SK-N-MC (cell line): Measurements from ENCODE around the gene ARHGAP24.

Experiments used
- DNase-seq: peaks from one replicate; pipeline ENCODE4 v3.0.0-alpha.2; 2011; ENCODE audit warnings: low read depth, low spot score
- H3K27ac ChIP-seq: fragments of 200-600 bp; sonication (generic); 2 replicates; pipeline ENCODE4 v1.5.1; 2016; ENCODE audit warnings: mixed run types
- H3K36me3 ChIP-seq: fragments of 200-600 bp; sonication (generic); 2 replicates; pipeline ENCODE4 v1.6.1; 2017; ENCODE audit warnings: antibody characterized with exemption, low read length, mixed read lengths; ENCODE audit not compliant: insufficient read depth
- H3K4me3 ChIP-seq: fragments of 200-600 bp; sonication (generic); 2 replicates; pipeline ENCODE4 v1.5.1; 2016
- H3K9ac ChIP-seq: fragments of 200-600 bp; sonication (generic); 2 replicates; pipeline ENCODE4 v1.8.0; 2017; ENCODE audit warnings: mixed run types, mixed read lengths; ENCODE audit not compliant: insufficient read length
- H3K9me3 ChIP-seq: fragments of 200-600 bp; sonication (generic); 2 replicates; pipeline ENCODE4 v1.6.1; 2017; ENCODE audit warnings: low read depth, mild to moderate bottlenecking, antibody characterized with exemption, low read length, moderate library complexity, mixed read lengths
- EZH2 ChIP-seq: fragments of 200-600 bp; sonication (generic); IDR thresholded peaks from one replicate; pipeline ENCODE4 v1.6.1; 2017; ENCODE audit warnings: antibody characterized with exemption
- FOXP2 ChIP-seq: optimal IDR thresholded peaks from 2 replicates; pipeline ENCODE3; 2011; ENCODE audit warnings: mild to moderate bottlenecking, moderate library complexity; ENCODE audit not compliant: insufficient read depth; ENCODE audit errors: extremely low read length, control extremely low read depth
- POLR2AphosphoS5 ChIP-seq: IDR thresholded peaks from 2 replicates; pipeline ENCODE4 v1.6.1; 2012; ENCODE audit warnings: mild to moderate bottlenecking, low read depth, low read length, borderline replicate concordance

The ARHGAP24 gene

GRCh38 chr4:85792376-85793232 is 317.7 kb downstream of the ARHGAP24 start:
- Histone ChIP-seq H3K27ac (no peak overlapping the region), H3K9me3 (no peaks in the 10 kb centered on the region), H3K4me3 (no peak overlapping the region), H3K36me3 (no peaks in the 10 kb centered on the region), H3K9ac (no peak overlapping the region)
- no peak for TF ChIP-seq EZH2
- TF ChIP-seq FOXP2: no peak
- DNase-seq: no peak

DNA sequence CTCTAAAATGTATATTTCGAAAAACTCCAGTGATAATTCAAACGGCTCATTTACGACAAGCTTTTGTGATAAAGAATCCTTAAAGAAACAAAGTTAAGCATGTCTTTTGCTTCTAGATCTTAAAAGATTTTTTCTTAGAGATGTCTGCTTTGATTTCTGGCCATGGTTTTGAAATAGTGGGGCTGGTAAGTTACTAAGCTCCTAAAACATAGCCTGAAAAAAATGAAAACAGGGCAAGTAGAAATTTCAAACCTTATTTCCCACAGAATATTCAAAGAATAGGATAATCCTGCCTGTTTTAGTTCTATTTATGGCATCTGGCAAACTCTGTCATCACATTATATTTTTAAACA is 318.3 kb downstream of the ARHGAP24 start:
- no peak for DNase-seq
- TF ChIP-seq EZH2 (no peak), FOXP2 (no peak), POLR2AphosphoS5 (no peak)
- Histone ChIP-seq H3K9me3 (no peaks in the 10 kb centered on the region), H3K27ac (no peak overlapping the region), H3K9ac (no peak overlapping the region), H3K36me3 (no peaks in the 10 kb centered on the region), H3K4me3 (no peak overlapping the region)

DNA sequence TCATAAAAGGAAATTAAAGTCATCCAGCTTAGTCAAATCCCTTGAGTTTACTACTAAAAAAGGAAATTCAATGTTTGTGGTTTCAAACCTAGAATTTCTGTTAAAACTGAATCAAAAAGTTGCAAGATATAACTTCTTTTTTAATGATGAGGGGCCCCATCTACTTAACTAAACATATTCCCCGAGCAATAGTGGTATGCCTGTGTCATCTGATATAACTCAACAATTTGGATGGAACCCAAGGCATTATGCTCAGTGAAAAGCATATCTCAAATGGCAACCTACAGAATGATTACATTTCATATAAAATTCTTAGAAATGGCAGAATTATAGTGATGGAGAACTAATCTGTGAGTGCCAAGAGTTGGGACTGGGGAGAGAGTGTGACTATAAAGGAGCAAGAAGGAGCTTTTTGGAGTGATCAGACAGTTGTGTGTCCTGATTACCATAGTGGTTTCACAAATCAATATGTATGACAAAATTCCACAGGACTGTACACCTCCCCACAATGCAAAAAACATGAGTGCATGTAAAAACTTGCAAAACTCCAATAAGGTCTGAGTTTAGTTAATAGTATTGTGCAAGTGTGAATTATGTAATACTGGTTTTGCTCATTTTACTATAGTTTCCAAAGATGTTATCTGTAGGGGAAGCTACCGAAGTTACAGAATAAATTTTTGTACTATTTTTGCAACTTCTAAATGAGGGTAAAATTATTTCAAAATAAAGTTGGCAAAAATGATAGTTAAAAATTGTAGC is 323.2 kb downstream of the ARHGAP24 start:
- H3K27ac ChIP-seq: 0 out of 2 replicates have a peak overlapping the region, but pooled peaks have one; percentile 8
- no peak overlapping the region for H3K9ac ChIP-seq
- DNase-seq: peak; percentile 64
- H3K36me3 ChIP-seq: no peaks in the 10 kb centered on the region
- peaks cover 5% of the 10 kb centered on the region; the same call in 1 of the 2 replicates for H3K9me3 ChIP-seq
- TF ChIP-seq FOXP2 (no peak), EZH2 (no peak), POLR2AphosphoS5 (no peak; the same call in 1 of the 2 replicates)
- no peak overlapping the region; the same call in 1 of the 2 replicates for H3K4me3 ChIP-seq

DNA sequence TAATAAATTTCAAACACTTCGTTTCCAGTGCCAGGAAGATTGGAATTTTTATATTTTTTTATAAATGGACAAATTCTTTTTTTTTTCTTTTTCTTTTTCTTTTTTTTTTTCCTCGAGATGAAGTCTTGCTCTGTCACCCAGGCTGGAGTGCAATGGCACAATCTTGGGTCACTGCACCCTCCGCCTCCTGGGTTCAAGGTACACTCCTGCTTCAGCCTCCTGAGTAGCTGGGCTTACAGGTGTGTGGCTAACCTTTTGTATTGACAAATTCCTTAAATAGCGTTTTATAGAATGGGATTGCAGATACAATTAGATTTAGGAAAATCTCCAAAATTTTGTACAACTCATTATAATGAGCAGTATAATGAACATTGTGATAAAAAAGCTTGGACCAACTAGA is 328.9 kb downstream of the ARHGAP24 start:
- no peak overlapping the region for H3K4me3 ChIP-seq
- H3K9me3 ChIP-seq: peaks cover 4% of the 10 kb centered on the region; the same call in 1 of the 2 replicates
- no peak overlapping the region for H3K9ac ChIP-seq
- H3K36me3 ChIP-seq: no peaks in the 10 kb centered on the region
- H3K27ac ChIP-seq: no peak overlapping the region
- TF ChIP-seq EZH2: no peak
- TF ChIP-seq POLR2AphosphoS5: no peak
- TF ChIP-seq FOXP2: no peak
- no peak for DNase-seq

GRCh38 chr4:85805891-85806290 is 330.9 kb downstream of the ARHGAP24 start:
- Histone ChIP-seq H3K4me3 (no peak overlapping the region), H3K36me3 (no peaks in the 10 kb centered on the region), H3K9ac (no peak overlapping the region), H3K27ac (no peak overlapping the region), H3K9me3 (no peaks in the 10 kb centered on the region)
- DNase-seq: no peak
- TF ChIP-seq FOXP2 (no peak), EZH2 (no peak), POLR2AphosphoS5 (no peak)

DNA sequence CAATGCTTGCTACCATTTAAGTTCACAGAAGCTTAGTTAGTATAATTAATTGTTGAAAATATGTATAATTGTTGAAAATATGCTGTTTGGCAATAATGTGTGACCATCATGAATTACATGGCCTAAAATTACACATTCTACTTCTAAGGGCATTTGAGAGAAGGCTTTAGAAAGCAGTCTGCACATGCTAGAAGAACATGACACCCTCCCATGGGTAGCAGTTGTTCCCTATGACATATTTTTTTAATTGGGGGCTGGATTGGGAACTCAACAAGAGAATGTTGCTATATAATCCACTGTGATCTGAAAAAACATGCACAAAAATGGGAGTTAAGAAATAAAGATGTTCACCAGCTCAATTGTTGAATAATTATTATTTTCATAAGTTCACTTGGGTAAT is 331.4 kb downstream of the ARHGAP24 start:
- no peaks in the 10 kb centered on the region for H3K9me3 ChIP-seq
- DNase-seq: no peak
- TF ChIP-seq FOXP2 (no peak), EZH2 (no peak), POLR2AphosphoS5 (no peak)
- no peak overlapping the region for H3K27ac ChIP-seq
- H3K36me3 ChIP-seq: no peaks in the 10 kb centered on the region
- H3K4me3 ChIP-seq: no peak overlapping the region
- no peak overlapping the region for H3K9ac ChIP-seq

DNA sequence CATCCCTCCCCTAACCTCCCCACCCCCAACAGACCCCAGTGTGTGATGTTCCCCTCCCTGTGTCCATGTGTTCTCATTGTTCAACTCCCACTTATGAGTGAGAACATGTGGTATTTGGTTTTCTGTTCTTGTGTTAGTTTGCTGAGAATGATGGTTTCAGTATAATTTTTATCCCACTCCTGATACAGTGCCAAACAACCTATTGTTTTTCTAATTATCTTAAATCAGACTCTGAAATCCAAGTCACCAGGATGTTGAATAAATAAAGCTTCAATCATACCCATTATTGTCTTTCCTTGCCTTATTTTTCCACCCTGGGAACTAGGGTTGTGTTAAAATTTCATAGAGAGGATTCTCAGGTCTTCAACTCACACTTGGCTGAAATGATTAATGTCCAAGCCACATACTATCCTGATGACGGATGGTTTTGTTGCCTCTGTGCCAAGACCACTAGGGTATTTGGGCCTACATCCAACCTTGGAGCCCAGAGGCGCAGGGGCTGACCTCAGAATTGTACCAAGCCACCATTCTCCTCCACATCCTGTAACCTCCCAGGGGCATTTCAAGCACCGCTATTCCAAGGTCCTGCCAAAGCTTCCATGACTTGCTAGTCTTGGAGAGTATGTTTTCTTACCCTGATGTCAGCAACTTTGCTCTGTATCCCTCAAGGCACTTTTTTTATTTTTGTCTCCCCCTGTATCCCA is 332.4 kb downstream of the ARHGAP24 start:
- TF ChIP-seq EZH2 (no peak), FOXP2 (no peak), POLR2AphosphoS5 (no peak)
- no peak for DNase-seq
- H3K9ac ChIP-seq: no peak overlapping the region
- H3K36me3 ChIP-seq: no peaks in the 10 kb centered on the region
- H3K9me3 ChIP-seq: no peaks in the 10 kb centered on the region
- H3K4me3 ChIP-seq: no peak overlapping the region
- H3K27ac ChIP-seq: no peak overlapping the region

GRCh38 chr4:85808104-85808503 is 333.2 kb downstream of the ARHGAP24 start:
- H3K9ac ChIP-seq: no peak overlapping the region
- no peak overlapping the region for H3K4me3 ChIP-seq
- DNase-seq: no peak

More at GRCh38 chr4:85808104-85808503, 333.2 kb downstream of the ARHGAP24 start:
- Histone ChIP-seq H3K9me3 (no peaks in the 10 kb centered on the region), H3K36me3 (no peaks in the 10 kb centered on the region), H3K27ac (no peak overlapping the region)
- TF ChIP-seq POLR2AphosphoS5 (no peak), FOXP2 (no peak), EZH2 (no peak)
